ENCODE results near the gene TAGLN.

DNA sequence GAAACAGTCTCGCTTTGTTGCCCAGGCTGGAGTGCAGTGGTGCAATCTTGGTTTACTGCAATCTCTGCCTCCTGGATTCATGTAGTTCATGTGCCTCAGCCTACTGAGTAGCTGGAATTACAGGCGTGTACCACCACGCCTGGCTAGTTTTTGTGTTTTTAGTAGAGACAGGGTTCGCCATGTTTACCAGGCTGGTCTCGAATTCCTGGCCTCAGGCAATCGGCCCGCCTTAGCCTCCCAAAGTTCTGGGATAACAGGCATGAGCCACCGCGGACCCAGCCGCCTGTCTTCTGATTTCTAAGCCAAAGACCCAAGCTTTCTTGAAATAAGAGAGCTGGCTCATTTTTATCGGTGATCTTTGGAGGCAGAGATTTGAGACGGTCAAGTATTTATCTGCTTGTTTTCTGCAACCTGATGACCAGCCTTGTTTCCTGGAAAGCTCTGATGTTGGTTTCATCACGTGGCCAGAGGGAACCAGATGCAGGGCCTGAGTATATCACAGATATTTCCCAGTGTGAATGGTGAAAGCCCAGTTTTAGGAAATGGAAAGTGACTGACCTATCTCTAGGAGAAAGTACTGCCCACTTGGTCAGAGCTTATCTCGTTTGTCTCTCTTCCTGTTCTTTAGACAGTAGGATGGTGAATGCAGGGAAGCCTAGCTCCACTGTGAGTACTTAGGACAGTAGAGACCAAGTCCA, 26.3 kb upstream of the TAGLN start:
- TF ChIP-seq, protein P1, sequence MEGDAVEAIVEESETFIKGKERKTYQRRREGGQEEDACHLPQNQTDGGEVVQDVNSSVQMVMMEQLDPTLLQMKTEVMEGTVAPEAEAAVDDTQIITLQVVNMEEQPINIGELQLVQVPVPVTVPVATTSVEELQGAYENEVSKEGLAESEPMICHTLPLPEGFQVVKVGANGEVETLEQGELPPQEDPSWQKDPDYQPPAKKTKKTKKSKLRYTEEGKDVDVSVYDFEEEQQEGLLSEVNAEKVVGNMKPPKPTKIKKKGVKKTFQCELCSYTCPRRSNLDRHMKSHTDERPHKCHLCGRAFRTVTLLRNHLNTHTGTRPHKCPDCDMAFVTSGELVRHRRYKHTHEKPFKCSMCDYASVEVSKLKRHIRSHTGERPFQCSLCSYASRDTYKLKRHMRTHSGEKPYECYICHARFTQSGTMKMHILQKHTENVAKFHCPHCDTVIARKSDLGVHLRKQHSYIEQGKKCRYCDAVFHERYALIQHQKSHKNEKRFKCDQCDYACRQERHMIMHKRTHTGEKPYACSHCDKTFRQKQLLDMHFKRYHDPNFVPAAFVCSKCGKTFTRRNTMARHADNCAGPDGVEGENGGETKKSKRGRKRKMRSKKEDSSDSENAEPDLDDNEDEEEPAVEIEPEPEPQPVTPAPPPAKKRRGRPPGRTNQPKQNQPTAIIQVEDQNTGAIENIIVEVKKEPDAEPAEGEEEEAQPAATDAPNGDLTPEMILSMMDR (IDR thresholded peaks at IDR 0.05; ENCODE audit: low read depth, low read length): no peak
- no peak for TF ChIP-seq EZH2phosphoT487 (IDR thresholded peaks at IDR 0.05; ENCODE audit: low read depth)

Data from OCI-LY3 (cell line).